ENCODE data around the gene KMT2D. TPM values are rescaled to one million over a fixed set of nuclear protein-coding genes. Genes with fewer than 3 reads are reported as not detected.

The KMT2D gene
- total RNA-seq, 1 donor from 2014 or later = 20.0 TPM

DNA sequence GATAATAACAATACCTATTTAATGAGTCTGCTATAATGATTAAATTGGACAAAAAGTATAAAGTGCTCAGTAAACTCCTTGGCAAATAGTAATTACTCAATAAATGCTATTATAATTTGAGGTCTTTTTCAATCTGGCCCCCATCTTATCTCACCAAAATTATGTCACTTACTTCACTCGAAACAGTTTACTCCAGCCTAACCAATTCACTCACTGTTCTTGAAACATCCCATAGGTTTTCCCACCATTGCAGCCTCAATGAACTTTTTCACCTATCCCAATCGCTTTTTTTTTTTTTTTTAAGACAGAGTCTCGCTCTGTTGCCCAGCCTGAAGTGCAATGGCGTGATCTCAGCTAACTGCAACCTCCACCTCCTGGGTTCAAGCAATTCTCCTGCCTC lies 24.6 kb downstream of the KMT2D start:
- DNase-seq (ENCODE audit: low read depth in 2 of 2) = no peak

DNA sequence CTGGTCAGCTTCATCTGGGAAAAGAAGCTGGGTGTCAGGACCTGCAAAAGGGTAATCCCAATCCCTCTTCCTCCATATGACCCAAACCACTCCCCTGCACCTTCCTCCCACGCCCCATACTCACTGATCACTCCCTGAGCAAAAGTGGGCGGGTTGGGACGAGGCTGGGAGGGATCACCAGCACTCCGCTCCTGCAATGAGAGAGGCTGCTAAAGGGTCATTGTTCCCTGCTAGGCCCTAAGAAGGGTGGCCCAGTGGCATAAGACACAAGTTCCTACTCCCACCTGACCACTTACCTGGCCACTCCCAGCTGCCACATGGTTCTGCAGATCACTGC lies 26.3 kb downstream of the KMT2D start:
- DNase-seq (ENCODE audit: low read depth in 2 of 2) = no peak

DNA sequence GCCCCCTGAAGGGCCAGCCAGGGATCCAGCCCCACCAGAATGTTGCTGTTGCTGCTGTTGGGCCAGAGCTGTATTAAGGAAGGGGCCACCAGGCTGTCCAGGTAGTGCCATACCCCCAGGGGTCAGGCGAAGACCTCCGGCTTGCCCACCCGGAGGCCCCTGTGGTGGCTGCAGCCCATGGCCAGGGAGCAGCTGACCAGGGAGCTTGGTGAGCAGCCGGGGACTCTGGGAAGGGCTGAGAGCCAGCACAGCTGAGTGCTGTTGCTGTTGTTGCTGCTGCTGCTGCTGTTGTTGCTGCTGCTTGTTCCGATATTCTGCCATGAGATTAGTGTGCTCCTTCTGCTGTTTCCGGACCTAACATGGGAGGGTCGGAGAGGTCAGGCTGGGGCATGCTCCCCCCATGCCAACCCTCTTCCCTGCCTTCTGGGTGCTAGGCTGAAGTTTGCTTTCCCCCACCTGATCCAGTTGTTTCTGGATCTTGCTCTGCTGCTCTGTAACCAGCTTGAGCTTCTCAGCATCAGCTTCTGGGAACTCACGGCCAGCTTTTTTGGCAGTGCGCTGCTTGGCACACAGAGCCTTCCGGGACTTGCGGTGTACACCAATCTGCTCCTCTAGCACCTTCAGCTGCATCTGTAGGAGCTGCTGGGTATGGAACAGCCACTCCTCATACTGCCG lies 26.8 kb downstream of the KMT2D start:
- DNase-seq (ENCODE audit: low read depth in 2 of 2) = no peak

DNA sequence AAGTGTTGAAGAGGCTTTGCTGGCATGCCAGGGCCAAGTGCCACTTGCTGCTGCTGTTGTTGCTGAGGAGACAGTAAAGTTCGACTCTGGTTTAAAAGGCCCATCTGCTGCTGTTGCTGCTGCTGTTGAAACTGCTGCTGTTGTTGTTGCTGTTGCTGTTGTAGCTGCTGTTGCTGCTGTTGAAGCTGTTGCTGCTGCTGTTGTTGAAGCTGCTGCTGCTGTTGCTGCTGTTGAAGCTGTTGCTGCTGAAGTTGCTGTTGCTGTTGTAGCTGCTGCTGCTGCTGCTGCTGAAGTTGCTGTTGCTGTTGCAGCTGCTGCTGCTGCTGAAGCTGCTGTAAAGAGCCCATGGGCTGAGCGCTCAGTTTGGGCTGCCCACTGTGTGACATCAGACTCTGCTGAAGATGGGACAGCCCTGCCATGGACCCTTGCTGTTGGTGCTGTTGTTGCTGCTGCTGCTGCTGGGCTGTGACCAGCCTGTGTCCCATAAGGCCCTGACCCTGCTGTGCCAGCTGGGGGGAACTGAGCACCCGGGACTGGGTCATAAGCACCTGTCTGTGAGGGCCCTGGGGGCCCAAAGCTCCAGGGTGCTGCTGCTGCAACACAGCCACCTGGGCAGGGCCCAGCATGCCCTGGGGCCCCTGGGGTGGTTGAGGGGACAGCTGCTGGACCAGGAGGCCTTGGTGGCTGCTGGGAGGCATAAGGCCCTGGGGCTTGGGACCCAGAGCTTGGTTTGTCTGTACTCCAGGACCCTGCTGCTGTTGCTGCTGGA lies 27.7 kb downstream of the KMT2D start:
- DNase-seq (ENCODE audit: low read depth in 2 of 2) = no peak

DNA sequence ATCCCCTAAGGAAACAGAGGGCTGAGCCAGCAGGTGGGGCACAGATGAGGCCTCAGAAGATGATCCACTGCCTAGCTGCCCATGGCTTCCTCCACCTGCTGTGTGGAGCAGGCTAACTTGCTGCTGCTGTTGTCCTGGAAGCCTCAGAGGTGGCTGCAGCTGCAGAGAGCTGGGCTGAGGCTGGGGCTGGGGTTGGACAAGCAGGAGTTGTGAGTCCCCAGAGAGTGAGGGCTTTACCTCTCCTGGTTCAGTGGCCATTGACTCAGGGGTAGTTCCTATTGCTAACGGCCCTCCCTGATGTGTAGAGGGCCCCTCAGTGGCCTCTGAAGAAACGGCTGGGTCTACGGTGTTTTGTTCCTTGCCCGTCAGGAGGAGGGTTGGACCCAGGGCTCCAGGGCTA lies 28.3 kb downstream of the KMT2D start:
- DNase-seq (ENCODE audit: low read depth in 2 of 2) = no peak

DNA sequence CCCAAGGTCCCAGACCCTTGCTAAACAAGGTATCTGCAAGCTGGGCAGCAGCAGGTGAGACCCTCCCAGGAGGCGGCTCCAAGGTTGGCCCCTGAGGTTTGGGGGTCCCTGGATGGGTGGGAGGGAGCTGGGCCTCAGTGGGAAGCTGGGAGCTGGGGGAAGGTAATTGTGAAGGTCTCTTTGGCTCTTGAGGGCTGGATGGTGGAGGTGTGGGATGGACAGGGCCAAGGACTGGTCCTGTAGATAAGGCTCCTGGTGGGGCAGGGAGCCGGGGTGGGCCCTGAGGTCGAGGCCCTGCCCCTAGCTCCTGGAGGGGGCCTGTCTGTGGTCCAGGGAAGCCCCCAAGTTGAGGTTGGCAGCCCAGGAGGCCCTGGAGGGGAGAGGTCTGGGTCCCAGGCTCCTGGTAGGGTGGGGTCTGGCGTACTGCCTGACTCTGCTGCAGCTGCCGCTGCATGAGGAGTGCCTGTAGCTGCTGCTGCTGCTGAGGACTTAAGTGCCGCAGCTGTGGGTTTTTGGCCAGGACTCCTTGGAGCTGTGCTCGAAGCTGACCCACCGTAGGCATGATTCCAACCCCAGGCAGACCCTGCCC lies 28.9 kb downstream of the KMT2D start:
- no peak for DNase-seq (ENCODE audit: low read depth in 2 of 2)

DNA sequence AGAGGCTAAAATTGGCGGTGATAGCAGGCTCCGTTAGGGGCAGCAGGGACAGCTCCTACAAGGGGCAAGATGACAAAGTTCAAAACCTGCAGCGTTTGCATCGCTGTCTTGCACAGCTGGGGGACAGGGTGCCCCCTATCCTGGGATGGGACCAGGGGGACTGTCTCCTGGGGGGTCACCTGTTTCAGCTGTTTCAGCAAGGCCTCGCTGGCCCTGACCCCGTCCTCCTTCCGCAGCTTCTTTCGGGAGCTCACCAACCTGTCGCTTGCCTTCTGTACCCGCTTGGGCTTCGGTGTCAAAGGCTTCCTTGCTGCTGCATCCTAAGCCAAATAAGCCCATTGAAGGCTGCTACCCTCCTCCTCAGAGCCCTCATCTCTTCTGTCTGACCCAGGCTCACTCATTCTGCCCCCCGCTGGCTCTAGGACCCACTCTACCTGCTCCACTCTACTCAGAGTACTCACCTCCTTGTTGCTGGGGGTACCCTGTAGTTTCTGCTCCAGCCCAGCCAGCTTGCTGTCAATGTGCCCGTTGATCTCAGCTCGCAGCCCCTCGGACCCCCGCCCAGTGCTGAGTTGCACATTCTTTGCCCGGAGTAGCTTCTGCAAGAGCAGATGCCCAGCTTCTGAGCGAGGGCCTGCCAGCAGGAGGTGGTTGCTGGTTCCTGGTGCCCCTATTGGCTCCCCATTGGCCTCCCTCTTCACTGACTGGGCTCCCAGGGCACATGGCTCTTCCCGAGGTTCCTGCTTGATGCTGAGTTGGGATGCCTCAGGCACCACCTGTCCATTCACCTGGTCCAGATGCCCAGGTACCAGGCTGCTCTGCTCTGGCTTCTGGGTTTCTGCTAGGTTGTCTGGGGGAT lies 29.7 kb downstream of the KMT2D start:
- DNase-seq (ENCODE audit: low read depth in 2 of 2) = no peak

DNA sequence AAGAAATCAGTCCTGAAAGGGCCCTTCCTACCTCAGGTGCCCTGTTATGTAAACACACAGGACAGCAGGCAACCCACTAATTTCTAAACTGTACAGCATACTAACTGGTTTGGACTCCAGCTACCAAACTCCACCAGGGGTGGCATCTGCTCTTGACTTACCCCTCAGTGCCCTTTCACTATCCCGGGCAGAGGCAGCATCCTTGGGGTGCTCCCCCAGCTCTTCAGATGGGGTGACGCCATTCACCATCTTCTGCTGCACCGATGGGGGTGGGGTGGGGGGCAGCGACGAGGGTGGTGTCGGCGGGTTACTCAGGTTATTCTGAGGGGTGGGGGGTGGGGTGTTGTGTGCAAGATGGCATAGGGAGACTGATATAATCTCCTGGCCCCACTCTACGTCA lies 30.5 kb downstream of the KMT2D start:
- no peak for DNase-seq (ENCODE audit: low read depth in 2 of 2)

DNA sequence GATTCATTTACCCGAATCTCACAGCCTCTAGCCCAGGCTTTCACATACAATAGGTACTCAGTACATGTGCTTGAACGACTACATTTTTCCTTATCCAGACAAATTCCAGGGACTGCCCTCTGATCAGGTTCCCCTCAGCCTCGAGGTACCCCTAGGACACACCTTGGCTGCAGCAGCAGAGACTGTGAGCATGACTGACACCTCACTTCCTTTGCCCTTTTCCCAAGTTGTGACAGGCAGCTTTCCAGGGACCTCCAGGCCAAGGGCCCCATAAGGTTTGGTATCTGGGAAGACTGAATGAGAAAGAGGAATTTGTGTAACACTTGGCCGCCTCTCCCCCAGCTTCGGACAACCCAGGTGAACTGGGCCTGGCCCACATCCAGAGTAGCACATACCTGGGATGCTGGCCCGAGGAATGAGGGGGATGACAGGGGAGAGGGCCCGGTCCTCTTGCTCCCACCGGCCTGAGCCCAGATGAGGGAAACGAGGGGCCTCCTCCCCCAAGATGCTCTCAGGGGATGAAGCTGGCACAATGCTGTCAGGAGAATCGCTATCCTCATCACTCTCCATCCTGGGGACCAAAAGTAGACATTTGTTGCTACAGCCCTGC lies 31.8 kb downstream of the KMT2D start:
- DNase-seq (ENCODE audit: low read depth in 2 of 2) = no peak

DNA sequence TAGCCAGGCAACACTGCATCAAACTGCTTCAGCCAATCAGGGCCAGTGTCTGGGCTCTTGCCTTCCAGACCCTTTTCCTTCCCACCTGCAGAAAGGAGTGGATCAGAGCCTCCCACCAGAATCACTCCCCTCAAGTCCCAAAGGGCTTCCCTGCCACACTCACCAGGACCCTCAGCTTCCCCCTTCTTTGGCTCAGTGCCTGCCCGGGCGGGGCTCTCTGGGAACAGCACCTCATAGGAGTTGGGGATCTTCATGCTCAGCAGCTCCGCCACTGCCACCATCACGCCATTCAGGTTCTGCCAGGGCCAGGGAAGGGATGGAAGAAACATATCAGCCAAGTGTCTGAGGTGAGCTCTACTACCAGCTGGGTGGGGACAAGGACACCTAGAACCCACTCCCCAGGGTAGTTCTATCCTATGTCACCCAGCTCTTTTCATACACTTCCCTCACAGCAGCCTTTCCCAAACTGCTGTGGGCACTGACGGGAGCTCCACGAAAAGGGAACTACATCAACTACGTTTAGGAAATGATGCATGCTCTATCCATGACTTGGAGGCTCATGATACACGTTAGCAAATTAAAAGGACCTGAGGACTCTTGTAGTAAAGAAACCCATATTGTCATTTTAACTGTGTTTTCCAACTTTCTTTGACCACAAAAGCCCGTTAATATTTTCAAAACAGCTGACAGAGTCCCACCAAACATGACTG lies 32.6 kb downstream of the KMT2D start:
- no peak for DNase-seq (ENCODE audit: low read depth in 2 of 2)

DNA sequence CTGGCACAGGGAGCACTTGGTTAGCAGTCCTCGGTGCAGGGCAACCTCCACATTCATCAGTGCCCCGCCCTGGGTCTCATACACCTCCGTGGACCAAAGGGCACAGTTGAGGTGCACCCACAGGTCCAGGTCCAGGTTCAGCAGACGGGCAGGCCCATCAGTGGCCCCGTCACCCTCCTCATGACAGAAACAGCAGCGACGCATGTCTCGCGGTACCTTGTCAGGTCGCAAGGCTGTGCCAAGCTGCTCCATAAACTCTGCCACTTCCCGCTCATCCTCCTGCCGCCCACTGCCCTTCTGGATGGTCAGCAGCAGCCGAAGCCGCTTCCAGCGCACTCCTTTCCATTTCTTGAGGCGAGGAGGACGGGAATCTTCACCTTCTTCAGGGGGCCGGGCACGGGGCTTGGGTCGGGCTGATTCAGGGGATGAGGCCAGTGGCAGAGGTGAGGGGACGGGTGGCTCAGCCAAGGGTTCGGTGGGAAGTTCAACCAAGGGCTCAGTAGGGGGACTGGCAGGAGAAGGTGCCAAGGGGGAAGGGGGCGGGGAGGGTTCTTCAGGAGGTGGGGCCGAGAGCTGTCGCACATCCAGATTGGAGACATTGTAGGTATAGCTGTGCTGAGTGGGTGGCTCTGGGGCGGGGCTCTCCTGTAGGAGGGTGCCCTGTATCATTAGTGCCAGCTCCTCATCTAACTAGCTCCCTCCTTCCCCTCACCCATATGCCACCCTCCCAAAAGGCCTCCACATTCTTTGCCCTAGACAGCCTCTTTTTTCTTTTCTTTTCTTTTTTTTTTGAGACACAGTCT lies 33.7 kb downstream of the KMT2D start:
- no peak for DNase-seq (ENCODE audit: low read depth in 2 of 2)

DNA sequence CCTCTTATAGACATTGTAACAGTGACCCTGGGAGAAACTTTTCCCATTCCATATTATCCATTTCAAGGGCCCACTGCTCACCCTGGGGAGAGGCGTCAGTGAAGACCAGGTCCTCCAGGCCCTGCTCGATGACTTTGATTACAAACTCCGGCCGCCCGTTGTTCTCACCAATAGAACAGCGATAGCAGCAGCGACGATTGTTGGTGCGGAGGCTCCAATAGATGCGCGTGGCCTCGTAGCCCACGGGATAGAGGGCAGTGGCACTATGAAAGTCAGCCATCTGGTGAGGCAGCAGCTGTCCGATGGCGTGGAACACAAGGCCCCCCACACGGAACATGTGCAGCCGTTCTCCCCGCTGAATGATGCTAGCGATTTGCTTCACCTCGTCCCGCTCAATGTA lies 34.5 kb downstream of the KMT2D start:
- DNase-seq (ENCODE audit: low read depth in 2 of 2) = no peak

DNA sequence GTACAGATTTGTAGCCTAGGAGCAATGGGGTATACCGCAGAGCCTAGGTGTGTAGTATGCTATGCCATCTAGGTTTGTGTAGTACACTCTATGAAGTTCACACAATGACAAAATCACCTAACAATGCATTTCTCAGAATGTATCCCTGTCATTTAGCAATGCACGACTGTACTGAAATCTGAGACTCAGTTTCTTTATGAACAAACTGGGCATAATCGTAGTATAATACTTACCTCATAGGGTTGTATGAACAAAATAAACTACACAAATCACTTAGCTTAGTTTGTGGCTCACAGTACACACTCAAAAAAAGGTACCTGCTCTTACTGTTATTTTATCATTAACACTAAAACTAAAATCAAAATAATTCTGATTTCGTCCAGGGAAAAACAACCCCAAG lies 35.1 kb downstream of the KMT2D start:
- DNase-seq (ENCODE audit: low read depth in 2 of 2) = no peak

DNA sequence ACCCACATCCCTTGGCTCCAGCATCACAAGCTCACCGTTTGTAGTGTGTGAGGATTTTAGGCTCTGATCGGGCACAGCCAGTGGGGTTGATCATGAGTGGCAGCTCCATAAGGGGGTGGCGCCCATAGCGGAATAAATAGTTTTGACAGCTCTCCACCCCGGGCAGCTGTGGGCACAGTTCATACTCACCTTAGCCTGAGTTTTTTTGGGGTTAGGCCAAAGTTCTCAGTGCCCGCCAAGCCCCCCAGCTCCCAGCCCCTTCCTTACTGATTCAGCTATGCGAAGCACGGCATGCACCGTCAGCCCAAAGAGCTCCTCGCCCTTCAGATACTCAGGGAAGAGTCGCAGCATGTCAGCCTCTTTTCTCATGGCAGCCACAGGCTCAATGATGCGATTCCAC lies 36.1 kb downstream of the KMT2D start:
- DNase-seq (ENCODE audit: low read depth in 2 of 2) = no peak

DNA sequence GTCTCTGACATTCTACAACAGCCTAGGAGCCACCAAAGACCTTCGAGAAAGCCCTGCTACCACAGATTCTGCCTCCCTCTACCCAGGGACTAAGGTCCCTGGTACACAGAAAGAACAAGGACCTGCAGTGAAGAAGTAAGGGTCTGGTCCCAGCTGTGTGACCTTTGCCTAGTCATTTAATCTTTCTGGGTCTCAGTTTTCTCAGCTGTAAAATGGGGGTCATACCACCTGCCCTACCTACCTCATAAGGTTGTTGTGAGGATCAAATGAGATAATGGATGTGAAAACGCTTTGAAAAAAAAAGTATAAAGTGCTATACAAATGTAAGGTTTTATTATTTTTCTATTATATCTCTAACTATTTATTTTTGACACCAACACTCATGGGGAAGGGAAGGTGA lies 36.8 kb downstream of the KMT2D start:
- no peak for DNase-seq (ENCODE audit: low read depth in 2 of 2)

DNA sequence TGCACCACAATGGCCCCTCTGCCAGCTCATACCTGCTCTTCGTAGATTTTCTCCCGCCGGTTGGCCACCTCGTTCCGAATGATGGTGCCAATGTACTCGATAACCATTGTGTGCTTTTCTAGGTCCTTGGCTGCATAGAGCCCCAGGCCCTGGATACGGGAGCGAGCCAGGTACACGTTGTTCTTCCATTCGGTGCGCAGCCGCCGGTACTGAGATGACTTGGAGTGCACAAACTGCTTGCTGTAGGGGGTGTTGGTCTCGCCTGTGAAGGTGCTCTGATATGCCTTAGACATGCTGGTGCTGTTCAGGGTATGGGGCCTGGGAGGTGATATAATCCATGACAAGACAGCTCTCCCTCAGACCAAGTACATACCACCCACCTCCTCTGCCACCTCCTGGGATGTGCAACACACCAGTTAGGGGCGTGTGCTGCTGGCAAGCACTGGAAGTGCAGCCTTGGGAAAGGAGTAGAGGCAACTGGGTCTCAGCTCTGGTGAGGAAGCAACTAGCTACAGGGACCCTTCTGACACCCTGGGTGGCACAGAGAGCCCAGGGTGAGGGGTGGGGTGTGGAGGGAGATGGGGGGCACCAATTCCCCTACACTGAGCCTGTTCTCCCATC lies 37.9 kb downstream of the KMT2D start:
- no peak for DNase-seq (ENCODE audit: low read depth in 2 of 2)

DNA sequence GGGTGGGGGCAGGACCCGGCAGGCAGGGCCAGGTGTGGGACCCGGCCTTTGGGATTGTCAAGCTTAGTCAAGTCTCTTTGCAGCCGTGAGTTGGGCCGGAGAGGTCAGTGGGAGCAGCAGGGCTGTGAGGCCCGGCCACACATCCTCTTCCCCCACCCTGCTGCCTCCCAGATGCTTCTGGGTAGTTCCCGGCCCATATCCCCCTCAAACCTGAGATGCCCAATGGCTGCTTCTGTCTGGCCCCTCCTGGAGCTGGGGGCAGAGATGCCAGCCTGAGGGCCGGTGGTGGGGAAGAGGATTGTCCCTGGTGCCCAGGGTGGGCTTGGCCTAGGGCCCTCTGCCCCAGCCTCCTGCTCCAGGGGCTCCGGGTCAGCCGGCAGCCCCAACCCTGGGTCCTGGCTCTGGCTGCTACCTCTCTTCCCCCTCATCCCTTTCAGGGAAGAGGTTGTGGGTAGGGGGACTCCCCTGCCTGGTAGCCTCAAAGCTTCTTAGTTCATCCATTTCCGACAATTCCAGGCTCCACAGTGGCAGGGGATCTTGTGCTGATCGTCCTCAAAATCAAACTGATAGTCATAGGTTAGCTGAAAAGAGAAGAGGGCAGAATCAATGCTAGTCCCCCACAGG lies 39.2 kb downstream of the KMT2D start:
- DNase-seq (ENCODE audit: low read depth in 2 of 2) = no peak

DNA sequence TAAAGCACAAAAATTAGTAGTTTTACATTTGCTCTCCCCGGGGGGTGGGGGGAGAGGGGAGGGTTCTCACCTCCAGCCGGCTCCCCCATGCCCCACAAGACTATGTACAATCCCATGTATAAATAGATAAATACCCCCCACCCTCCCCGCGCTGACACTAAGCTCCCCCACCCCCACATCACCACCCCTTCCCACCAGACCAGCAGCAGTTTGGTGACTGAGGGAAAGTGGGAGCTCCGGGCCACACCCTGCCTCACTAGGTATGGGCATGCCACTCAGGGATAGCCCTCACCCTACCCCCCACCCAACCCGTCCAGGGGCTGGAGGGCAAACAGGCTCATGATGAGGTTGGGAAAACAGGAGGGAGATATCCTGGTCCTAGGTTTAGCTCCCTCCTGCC lies 40.2 kb downstream of the KMT2D start:
- DNase-seq (ENCODE audit: low read depth in 2 of 2) = no peak

Data from dermis microvascular lymphatic vessel endothelial cell (primary cell).